Endometrial microvascular endothelial cells (primary cell): ENCODE results near the gene DSTYK. TPM values are rescaled to one million over a fixed set of nuclear protein-coding genes. Genes with fewer than 3 reads are reported as not detected.
"Not testable (repeated sequence)": the region's sequence is repeated elsewhere in the genome, so short reads cannot be mapped to it uniquely, and the experiment has no call there.

Source experiments
- in situ Hi-C: cut with HindIII; loops from 2 replicates; pipeline ENCODE4 v1.10.0; 2017; ENCODE audit warnings: low sequenced_read_pairs, low pct_unique_long_range_greater_than_20kb; ENCODE audit errors: inconsistent ontology term
- total RNA-seq: library from RNA; depleted of rRNA; stranded (reverse); fragments of >200 nt; gene quantifications from one replicate; pipeline ENCODE4 v1.2.3, GENCODE V29; 2015; ENCODE audit errors: inconsistent ontology term

The DSTYK gene
- total RNA-seq, 1 donor from 2014 or later: 6.5 TPM

DNA sequence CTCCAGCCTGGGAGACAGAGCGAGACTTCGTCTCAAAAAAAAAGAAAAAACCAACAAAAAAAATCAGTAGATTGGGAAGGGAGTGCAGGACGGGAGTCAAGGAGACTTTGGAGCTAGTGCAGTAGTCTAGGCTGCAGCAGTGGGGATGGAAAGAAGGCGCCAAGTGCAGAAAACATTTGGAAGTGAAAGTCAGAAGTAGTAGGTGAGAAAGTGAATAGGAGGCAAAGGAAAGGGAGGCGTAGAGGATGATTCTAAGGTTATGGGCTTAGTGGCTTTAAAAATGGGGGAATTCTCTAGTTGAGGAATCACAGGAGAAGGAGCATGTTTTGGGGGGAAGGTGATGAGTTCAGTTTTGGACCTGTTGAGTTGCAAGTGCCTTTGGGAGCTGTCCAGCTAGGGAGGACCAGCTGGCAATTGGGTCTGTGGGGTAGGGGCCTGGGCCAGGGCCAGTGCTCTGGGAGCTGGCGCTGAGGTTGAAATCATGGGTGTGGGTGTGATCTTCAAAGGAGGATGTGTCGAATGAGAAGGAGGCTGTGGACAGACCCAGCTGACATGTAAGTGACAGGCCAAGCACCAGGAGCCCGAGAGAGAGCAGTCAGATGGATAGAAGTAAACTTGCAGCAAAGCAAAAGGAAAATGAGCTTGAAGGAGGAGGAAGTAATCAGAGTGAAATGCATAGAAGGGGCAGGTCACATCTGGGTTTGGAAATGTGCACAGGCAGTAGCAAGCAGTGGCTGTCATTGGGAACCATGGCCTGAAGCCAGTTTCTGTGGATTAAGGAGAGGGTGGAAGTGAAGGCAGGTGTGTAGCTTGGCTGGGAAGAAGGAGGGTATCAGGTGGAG, 32.1 kb upstream of the DSTYK start:
- in situ Hi-C loops: no loop called here

DNA sequence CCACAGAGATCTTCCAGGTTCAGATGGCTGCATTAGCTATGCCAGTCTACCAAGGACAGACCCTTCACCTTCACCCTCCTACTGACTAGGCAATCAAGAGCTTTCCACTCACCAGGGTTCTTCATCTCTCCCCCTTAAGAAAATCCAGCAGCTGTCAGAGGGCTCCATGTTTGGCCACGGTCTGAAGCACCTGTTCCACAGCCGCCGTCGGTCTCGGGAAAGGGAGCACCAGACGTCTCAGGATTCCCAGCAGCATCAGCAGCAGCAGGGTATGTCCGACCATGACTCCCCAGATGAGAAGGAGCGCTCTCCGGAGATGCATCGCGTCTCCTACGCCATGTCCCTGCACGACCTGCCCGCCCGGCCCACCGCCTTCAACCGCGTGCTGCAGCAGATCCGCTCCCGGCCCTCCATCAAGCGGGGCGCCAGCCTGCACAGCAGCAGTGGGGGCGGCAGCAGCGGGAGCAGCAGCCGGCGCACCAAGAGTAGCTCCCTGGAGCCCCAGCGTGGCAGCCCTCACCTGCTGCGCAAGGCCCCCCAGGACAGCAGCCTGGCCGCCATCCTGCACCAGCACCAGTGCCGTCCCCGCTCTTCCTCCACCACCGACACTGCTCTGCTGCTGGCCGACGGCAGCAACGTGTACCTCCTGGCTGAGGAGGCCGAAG, 30.0 kb upstream of the DSTYK start:
- in situ Hi-C loops: no loop called here

DNA sequence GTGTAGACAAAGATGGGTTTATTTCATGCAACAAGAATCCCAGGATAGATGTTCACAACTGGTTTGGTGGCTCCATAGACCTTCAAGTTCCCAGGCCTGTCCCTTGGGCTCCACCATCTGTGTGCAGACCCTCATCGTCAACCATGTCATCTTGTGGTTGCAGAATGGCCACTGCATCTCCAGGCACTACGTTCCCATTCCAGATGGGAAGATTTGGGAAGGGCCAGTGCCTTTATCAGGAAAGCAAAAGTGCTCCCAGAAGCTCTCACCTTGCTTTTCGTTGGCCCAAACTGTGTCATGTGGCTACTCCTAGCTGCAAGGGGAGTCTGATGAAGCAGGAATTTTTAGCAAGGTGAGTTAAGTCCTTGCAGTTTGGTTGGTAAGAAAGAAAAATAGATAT, 29.1 kb upstream of the DSTYK start:
- in situ Hi-C loops: no loop called here

DNA sequence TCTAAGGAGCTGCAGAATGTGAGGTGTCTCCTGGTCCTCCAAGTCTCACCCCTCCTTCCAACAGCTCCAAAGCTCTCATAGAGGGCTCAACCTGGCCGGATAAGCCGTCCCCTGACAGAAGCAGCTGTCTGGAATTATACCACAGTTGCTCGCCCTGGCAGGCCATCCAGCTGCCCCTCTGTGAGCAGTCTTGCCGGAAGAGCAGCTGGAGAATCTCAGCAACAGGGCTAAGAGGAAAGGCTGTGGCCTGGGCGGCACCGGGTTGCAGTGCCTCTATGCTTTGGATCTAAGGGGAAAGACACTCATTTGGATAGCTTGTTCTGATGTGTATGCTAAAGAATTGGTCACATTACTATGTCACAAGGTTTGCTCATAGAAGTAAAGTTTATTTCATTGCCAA, 28.6 kb upstream of the DSTYK start:
- in situ Hi-C loops: no loop called here

DNA sequence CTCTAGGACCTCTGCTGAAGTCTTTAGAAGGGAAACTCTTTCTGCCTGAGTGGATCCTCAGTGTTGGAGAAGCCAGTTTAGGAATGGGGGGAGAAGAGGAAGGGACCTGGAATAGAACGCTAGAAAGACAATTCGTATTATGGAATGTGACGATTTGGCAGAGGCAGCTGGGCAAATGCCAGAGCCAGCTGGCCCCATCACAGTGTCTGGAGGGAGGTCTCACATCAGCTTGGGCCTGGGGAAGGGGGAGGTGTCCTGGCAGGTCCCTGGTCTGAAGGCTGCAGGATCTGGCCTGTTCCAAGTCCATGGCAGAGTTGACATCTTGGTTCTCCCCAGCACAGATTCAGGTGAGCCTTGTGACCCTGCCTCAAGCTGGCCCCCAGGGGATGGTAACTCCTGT, 27.6 kb upstream of the DSTYK start:
- in situ Hi-C loops: no loop called here

DNA sequence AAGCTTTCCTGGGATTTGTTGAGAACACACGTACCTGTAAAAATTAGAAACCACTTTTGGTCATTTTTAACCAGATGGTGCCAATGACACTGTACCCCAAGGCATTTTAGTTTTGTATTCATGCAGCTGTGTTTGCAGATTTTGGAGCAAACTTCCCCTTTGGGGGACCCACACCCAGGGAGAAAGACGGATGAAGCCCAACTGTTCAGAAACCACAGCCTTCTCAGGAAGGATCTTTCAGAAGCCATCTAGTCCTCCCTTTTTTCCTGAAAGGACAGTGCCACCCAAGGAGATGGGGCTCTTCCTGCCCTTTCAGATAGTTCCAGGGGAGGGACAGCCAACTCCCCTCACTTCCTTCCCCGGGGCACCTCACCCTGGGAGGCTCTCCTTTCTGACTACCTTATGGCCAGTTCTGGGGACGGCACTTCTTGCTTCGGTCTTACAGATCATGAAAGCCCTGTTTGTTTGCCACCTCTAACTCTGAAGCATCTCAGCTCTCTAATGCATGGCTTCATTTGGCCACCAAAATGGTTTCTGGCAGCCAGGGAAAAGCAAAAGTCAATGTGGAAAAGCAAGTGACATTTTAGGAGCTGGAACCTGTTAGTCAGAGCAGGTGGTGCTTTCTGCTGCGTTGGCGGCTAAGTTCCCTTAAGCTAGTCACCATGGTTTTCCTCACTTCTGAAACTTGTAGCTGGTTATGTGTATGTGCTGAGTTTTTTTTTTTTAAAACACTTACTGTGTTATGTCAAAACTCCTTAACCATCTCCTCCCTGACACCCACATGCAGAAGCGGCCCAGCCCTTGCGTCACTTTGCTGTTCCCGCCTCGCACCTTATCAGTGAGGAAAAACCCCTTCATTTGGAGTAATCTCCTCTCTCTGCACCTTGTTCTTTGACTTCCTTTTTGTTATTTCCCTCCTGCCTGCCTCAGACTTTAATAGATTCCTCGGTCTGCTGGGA, 26.3 kb upstream of the DSTYK start:
- in situ Hi-C loops: no loop called here

DNA sequence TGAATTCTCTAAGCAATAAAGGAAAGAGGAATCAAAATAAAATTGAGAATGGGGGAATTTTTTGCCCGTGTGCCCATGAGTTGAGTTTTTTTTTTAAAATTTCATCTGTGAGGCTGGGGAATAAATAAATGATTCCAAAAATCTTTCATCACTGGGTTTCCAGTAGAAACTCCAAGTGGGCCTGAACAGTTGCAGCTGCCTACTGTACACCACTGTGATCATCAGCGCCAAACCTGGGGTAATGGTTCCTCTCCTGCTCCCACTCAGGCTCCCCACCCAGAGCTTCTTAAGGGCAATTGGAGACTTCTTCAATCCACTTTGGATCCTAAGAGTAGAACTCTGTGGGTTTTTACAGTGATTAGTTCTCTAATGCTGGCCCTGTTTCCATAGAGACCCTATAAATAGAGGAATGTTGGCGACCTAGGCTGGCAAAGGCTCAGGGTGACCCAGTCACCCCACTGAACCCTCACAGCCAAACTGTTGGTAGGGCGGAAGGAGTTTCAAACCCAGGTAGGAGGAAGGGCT, 25.5 kb upstream of the DSTYK start:
- in situ Hi-C loops: no loop called here

DNA sequence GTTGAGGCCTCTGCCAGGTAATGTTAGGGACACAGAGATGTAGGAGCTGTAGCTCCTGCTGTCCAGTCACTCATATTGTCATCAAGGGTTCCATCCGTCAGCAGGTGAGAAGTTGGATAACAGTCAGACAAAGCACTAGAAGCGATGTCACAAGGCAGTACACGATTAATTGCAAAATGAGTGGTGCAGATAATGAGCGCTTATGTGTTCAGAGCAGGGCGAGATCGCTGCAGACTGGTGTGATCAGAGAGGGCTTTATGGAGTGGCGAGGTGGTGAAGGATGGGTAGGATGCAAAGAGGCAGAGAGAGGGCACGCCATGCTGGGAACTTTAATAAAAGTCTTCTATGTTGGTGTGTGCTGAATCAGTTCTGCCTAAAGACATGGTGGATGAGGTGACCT, 25.0 kb upstream of the DSTYK start:
- in situ Hi-C loops: no loop called here

DNA sequence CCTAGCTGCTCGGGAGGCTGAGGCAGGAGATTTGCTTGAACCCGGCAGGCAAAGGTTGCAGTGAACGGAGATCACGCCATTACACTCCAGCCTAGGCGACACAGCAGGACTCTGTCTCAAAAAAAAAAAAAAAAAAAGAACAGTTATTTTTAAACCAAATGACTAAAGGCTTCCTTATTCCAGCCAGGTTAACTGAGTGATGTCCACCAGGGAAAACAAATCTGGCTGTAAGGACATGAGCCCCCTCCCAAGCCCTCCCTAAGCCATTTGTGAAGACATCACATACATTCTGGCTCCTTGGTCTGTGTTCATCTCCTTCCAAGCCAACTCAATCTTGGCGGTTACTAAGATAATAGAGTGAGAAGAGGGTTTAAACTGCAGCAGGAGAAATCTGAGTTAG, 24.4 kb upstream of the DSTYK start:
- in situ Hi-C loops: no loop called here

DNA sequence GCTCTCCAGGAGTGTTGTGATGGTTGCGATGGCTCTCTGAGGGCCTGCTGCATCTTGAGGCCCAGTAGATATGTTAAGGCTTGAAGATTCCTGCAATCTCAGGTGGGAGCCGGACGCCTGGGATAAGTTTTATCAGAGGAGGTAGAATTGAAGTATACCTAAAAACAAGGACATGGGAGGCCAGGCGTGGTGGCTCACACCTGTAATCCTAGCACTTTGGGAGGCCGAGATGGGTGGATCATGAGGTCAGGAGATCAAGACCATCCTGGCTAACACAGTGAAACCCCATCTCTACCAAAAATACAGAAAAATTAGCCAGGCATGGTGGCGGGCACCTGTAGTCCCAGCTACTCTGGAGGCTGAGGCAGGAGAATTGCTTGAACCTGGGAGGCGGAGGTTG, 22.5 kb upstream of the DSTYK start:
- in situ Hi-C loops: not testable (repeated sequence)

DNA sequence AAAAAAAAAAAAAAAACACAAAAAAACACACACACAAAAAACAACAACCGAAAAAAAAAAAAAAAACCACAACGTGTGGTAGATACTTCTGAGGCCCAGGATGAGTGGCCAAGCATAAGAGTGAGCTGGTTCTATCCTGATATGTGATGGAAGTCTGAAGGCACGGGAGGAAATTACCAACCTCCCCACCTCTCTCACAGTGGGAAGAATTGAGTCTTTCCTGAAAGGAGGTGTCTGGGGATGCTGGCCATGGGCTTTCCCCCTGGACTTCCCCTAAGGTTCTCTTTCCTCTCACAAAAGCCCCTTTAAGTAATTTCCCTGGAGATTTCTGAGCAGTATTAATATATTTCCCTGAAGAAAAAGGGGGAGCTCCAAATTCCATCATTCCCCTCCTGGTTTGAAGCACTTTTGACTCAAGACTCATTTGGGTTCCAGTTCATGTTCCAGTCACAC, 21.5 kb upstream of the DSTYK start:
- in situ Hi-C loops: no loop called here

DNA sequence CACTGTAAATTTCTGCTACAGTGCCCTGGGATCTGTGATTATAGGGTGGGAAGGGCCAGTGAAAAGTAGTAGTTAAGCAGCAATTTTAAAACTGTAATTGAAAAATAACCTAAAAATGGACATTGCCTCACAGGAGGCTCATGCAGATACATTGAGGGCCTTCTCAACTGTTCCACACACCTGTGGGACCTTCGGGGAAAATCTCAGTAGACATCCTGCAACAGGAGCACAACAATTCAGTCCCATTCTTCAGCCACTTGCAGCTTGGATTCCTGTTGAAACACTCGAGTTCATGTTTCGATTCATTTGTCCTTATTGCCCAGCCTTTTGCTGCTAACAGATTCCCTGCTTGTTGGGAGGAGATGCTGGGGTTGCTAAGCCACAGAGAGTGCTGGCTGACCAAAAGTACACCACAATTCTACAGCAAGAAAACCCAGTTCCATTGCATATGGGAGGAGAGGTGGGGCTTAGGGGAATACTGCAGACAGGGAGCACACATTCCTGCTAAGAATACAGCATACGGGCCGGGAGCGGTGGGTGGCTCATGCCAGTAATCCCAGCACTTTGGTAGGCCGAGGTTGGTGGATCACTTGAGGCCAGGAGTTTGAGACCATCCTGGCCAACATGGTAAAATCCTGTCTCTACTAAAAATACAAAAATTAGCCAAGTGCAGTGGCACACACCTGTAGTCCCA, 20.8 kb upstream of the DSTYK start:
- in situ Hi-C loops: no loop called here

DNA sequence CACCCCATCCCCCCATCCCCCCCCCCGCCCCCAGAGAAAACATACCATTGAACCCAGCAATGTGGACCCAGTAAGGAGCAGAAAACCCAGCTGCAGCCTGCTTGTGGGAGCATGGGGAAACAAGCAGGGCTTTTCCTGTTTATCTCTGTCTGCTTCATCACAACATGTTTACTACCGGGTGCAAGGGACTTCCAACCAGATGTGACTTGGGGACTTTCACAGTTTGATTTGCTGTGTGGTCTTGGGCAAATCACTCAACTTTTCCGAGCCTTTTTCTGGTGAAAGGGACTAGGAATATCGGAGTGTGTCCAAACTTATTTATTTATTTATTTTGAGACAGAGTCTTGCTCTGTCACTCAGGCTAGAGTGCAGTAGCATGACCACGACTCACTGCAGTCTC, 19.5 kb upstream of the DSTYK start:
- in situ Hi-C loops: no loop called here

DNA sequence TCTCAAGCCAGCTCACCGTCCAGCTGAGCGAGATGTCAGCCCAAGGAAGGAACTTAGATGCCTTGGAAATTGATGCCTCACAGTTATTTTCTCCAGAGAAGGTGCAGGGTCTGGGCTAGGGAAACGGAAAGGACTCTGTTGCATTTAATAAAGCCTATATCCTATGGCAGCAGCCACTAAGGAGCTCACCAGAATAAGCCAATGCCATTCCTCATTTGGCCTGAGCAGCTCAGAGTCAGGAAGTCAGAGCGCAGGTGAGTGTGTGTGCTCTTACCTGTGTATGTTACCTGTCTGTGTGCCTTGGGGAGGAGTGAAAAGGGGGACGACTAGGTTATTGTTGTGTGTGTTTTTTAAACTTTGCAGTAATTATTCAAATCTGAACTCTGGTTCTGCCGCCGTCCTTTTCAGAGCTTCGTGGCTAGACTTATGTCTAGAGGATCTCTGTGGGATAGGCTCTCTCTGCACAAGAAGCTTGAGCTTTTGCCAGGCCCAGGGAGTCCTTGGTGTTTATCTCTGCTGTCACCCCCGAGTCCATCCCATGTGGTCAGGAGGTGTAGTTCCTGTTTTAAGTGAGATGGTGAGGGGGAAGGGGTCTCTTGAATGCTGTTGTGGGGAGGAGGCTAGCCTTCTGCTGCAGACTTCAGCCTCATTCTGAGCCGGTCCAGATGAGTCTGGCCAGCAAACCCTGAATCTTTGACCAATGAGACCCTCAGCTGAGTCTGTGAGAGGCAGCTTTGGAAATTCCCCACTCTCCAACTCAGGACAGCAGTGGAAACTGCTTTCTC, 18.6 kb upstream of the DSTYK start:
- in situ Hi-C loops: no loop called here

DNA sequence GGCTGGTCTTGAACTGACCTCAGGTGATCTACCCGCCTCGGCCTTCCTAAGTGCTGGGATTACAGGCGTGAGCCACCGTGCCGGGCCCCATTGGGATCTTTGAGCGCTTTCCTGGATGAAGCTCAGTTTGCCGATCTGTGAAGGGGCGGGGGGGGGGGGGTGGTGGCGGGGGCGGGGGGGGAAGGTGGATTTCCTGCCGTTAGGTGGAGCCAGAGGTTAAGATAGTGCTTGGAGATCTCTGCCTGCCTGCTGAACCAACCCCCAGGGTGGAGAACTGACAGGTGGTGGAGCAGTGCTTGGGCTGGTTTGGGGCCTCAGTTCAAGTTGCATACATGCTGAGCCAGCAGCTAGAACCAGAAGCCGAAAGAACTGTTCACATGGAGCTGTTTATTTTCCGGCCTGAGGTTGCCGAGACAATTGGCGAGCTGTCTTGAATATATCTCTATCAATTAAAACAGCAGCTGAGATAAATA, 17.9 kb upstream of the DSTYK start:
- in situ Hi-C loops: no loop called here

DNA sequence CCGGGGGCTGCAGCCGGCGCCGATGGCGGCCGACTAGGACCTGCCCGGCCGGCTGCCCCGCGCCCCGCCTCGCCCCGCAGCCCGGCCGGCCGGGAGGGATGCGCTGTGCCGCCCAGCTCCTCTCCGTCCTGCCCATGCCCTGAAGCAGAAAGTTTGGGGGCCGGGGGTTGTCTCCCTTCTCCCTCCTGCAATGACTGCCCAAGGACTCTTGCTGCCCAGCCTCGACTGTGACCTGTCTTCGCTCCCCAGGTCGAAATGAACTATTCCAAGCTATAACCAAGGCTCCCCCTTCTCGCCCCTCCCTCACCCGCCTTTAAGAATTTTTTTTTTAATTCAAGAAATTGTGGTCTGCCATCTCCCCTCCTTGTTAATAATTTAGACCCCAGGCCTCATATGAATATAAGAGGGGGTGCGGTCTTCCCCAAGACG, 16.6 kb upstream of the DSTYK start:
- in situ Hi-C loops: no loop called here

DNA sequence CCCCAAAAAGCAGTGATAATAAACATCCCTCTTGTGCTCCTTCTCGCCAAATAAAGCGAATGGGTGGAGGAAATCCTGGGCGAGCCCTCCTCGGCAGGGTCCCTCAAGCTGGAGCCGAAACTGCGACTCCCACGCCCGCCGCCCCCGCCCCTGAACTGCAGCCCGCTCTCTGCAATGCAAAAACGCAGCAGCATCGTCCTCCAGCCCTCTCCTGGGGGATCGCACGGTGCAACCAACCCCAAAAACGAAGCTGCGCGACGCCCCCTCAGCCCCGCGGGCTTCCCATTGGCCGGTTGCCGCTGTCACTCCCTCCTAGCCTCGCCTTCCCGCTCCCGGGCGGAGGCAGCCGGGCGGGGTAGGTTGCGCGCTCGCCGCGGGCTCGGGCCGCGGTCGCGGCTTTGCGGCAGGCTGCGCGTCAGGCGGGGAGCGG, 16.1 kb upstream of the DSTYK start, which contains the start of gene TMCC2:
Gene TMCC2, plus strand, starts transcription at position 363 of the 430 bp plus-strand sequence. CDS start 619 bp downstream, outside the sequence.
- in situ Hi-C loops: no loop called here
